ENCODE results near the gene VAV2. TPM values are rescaled to one million over a fixed set of nuclear protein-coding genes. Genes with fewer than 3 reads are reported as not detected.

VAV2 gene
- total and polyA plus RNA-seq, 4 donors: 4.9 to 26.4 (median 17.0) TPM

GRCh38 chr9:133739408-133740280 lies 252.5 kb downstream of the VAV2 start:
- H3K36me3 ChIP-seq (ENCODE audit: control insufficient read depth in 4 of 4, insufficient read depth in 3 of 4, low read depth in 1 of 4, low read length in 3 of 4): no peaks in the 10 kb centered on the region
- TF ChIP-seq ZBTB33 (IDR thresholded peaks at IDR 0.05): peak; percentile 77
- TF ChIP-seq SP1 (IDR thresholded peaks at IDR 0.05): peak; percentile 97
- TF ChIP-seq YY1 (IDR thresholded peaks at IDR 0.05): peak; percentile 64
- no peak for TF ChIP-seq CTCF (IDR thresholded peaks at IDR 0.05; ENCODE audit: low read depth, low read length, missing input control)
- TF ChIP-seq GABPA (IDR thresholded peaks at IDR 0.05 in 1 of 2, conservative IDR thresholded peaks at IDR 0.05 in 1 of 2): peak in 1 of 2 donors; percentile 20
- no peak for TF ChIP-seq FOXA1 (IDR thresholded peaks at IDR 0.05)
- peak; percentile 99 for TF ChIP-seq HNF4A (conservative IDR thresholded peaks at IDR 0.05)
- peak; percentile 96 for TF ChIP-seq HNF4G (IDR thresholded peaks at IDR 0.05)
- peak; percentile 98 for TF ChIP-seq TAF1 (conservative IDR thresholded peaks at IDR 0.05)
- TF ChIP-seq ATF3 (IDR thresholded peaks at IDR 0.05): peak; percentile 34
- TF ChIP-seq REST (IDR thresholded peaks at IDR 0.05): peak; percentile 95
- peak; percentile 91 to 93 for TF ChIP-seq RXRA (IDR thresholded peaks at IDR 0.05)
- peak; percentile 66 for TF ChIP-seq NR2F2 (IDR thresholded peaks at IDR 0.05)
- no peak for TF ChIP-seq FOXA2 (IDR thresholded peaks at IDR 0.05)
- peak in 1 of 2 donors; percentile 33 for TF ChIP-seq JUND (IDR thresholded peaks at IDR 0.05)
- TF ChIP-seq RAD21 (IDR thresholded peaks at IDR 0.05): peak; percentile 42 to 46
- TF ChIP-seq EGR1 (IDR thresholded peaks at IDR 0.05; ENCODE audit: low read depth in 2 of 2): peak in 1 of 2 donors; percentile 57
- TF ChIP-seq MAX (IDR thresholded peaks at IDR 0.05): peak; percentile 82
- no peaks in the 10 kb centered on the region for H3K27me3 ChIP-seq (ENCODE audit: control insufficient read depth in 4 of 4, insufficient read depth in 4 of 4, low read length in 3 of 4)
- H3K4me1 ChIP-seq (ENCODE audit: control insufficient read depth in 4 of 4, insufficient read depth in 4 of 4, low read length in 3 of 4): peaks cover 31 to 92% (median 71%) of the 10 kb centered on the region in 4 donors
- H3K9ac ChIP-seq (ENCODE audit: low read depth in 1 of 2, low read length in 2 of 2): peak overlapping the region; percentile 76 to 88
- peak overlapping the region; percentile 51 to 81 (median 73) for H3K4me3 ChIP-seq (ENCODE audit: low read depth in 1 of 3, low read length in 3 of 3)
- no peaks in the 10 kb centered on the region for H3K9me3 ChIP-seq (ENCODE audit: control insufficient read depth in 4 of 4, low read length in 3 of 4)
- WGBS: 35% methylated on average over 17 of the region's 17 CpGs
- DNase-seq (ENCODE audit: low spot score): peak; percentile 65
- H3K27ac ChIP-seq (ENCODE audit: low read depth in 1 of 2, low read length in 2 of 2): peak overlapping the region; percentile 83 to 96
